AG09319 (cell line): ENCODE data around the gene NRAP.
"Not testable (repeated sequence)": the region's sequence is repeated elsewhere in the genome, so short reads cannot be mapped to it uniquely, and the experiment has no call there.

ENCODE experiments used
- DNase-seq: peaks from one replicate; pipeline ENCODE4 v3.0.0-alpha.2; 2010; ENCODE audit warnings: low read depth; ENCODE audit errors: extremely low read depth
- TF ChIP-seq, protein P1 (sequence below): IDR thresholded peaks from 2 replicates; pipeline ENCODE4 v1.5.1; 2011; ENCODE audit warnings: low read depth, mild to moderate bottlenecking, inconsistent platforms, low read length, moderate library complexity

The NRAP gene

DNA sequence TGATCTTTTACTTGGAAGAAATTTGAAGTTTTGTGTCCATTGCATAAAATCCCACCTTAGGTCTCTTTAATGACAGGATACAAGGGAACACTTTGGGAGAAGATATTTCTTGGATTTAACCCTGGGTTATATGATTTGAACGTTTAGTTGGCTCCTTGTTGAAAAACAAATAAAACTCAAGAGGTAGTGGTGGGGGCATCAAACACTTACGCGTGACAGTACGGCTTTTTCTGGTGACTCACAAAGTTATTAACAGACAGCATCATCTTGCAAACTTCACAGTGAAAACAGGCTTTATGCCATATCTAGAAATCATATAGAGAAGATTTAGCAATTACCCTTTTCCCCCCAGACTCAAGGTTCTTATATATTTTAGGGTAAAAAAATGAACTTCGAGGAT lies 699 bp downstream of the NRAP start:
- DNase-seq, result no peak

GRCh38 chr10:113661332-113661731 lies 2.5 kb downstream of the NRAP start:
- TF ChIP-seq, protein P1, sequence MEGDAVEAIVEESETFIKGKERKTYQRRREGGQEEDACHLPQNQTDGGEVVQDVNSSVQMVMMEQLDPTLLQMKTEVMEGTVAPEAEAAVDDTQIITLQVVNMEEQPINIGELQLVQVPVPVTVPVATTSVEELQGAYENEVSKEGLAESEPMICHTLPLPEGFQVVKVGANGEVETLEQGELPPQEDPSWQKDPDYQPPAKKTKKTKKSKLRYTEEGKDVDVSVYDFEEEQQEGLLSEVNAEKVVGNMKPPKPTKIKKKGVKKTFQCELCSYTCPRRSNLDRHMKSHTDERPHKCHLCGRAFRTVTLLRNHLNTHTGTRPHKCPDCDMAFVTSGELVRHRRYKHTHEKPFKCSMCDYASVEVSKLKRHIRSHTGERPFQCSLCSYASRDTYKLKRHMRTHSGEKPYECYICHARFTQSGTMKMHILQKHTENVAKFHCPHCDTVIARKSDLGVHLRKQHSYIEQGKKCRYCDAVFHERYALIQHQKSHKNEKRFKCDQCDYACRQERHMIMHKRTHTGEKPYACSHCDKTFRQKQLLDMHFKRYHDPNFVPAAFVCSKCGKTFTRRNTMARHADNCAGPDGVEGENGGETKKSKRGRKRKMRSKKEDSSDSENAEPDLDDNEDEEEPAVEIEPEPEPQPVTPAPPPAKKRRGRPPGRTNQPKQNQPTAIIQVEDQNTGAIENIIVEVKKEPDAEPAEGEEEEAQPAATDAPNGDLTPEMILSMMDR, result no peak
- DNase-seq, result no peak

More for the DNA sequence above, 699 bp downstream of the NRAP start:
- TF ChIP-seq, protein P1, result no peak

DNA sequence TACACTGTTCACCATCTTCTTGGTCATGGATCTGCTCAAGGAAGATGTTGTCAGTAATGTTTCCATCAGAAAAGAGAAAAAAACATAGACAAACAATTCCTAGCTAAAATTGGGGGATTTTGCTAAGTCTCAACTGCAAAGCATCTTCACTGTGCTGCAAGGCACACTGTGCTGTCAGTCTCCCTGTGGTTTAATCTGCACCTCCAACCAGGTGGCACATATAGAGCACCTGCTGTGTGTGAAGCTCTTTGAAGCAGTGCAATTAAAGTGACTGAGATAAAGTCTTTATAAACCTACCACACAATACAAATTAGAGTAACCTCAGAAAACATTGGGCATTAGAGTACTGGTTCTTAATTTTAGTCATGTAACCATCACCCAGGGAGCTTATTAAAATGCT lies 6.3 kb downstream of the NRAP start:
- TF ChIP-seq, protein P1, result no peak
- no peak for DNase-seq

DNA sequence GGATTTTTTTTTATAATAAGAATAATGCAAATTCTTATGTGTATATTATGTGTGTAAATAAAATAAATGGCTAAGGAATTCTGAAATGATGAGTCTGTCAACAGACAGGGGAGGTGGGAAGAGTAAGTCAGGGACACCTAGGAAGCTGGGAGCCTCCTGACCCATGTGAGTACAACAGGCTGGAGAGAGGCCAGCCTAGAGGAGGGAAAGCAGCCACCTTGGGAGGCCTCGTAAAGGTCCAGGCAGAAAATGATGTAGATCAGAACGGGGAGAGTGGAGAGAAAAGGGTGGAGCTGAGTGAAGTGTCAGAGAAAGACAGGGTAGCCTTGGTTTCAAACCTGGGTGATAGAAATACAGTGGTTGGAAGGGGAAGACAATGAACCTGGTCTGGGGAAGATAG lies 6.9 kb downstream of the NRAP start:
- no peak for DNase-seq
- TF ChIP-seq, protein P1, result no peak

- not testable (repeated sequence) for DNase-seq
These were observed 11.4 kb downstream of the NRAP start for GRCh38 chr10:113652456-113652855.

DNA sequence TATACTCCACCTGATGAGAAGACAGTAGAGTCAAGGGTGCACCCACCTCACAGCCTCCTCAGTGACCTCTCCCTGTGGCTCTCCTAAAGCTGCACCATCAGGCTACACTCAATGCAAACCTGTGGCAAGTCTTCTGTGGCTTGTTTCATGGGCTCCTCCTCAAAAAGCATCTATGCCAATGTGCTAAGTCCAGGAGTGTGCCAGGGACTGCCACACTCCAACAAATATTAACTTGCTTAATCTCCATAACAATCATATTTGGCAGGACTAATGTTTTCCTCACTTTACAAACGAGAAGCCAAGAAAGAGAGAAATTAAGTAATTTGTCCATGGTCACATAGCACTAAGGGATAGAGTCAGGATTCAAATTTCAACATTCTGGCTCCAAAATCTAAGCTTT lies 11.9 kb downstream of the NRAP start:
- TF ChIP-seq, protein P1, result no peak
- no peak for DNase-seq

GRCh38 chr10:113651021-113651420 lies 12.8 kb downstream of the NRAP start:
- DNase-seq, result no peak
- TF ChIP-seq, protein P1, result no peak

- TF ChIP-seq, protein P1, result no peak
- no peak for DNase-seq
These were observed 13.7 kb downstream of the NRAP start for GRCh38 chr10:113650172-113650571.
